ENCODE data around the gene CST7. TPM values are rescaled to one million over a fixed set of nuclear protein-coding genes. Genes with fewer than 3 reads are reported as not detected.
A peak's percentile ranks its signal among the peaks of the same experiment; 100 is the strongest.

CST7 gene
- total and polyA plus RNA-seq, 2 of the 13 experiments (the other 11 are each of a cell fraction or from before 2014, with no cell fraction given): not detected

DNA sequence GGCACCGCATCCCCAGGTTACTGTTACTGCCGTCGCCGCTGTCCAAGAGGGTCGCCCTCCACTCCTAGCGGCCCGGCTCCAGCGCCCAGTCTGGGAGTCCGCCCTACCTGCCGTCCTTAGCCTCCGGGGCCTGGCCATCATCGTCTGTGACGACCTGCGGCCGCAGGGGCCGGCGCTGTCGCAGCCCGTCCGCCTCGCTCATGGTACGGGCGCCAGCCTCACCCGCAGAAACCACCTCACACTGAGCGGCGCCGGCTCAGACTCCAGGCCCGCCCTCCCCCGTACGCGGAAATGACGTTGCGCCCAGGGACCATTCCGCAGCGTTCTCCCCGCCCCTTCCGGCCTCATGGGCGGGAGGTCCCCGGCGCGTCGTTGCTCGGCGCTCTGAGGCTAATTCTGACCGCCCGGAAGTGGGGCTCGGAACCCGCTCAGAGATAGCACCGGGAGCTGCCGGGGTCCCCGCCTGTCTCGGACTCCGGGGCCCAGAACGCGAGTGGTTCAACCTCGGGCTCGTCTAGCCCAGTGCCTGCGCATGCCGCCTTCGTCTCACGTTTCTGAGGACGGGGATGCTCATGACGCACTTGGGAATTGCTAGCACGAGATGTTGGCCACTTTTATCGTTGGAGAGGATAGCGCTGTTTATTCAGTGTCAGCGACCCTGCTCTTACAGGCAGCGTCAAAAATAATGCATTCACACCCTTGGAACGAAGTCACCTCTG, 43.6 kb downstream of the CST7 start, which contains the start of gene APMAP (continued):
- TF ChIP-seq, protein P1, sequence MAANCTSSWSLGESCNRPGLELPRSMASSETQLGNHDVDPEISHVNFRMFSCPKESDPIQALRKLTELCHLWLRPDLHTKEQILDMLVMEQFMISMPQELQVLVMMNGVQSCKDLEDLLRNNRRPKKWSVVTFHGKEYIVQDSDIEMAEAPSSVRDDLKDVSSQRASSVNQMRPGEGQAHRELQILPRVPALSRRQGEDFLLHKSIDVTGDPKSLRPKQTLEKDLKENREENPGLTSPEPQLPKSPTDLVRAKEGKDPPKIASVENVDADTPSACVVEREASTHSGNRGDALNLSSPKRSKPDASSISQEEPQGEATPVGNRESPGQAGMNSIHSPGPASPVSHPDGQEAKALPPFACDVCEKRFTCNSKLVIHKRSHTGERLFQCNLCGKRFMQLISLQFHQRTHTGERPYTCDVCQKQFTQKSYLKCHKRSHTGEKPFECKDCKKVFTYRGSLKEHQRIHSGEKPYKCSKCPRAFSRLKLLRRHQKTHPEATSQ (CRISPR knock-in tag; IDR thresholded peaks at IDR 0.05; ENCODE audit: borderline replicate concordance): peak; percentile 79; the same call in 1 of the 2 replicates
- TF ChIP-seq ARID2 (CRISPR knock-in tag; IDR thresholded peaks at IDR 0.05; ENCODE audit: borderline replicate concordance) (0 out of 2 replicates have a peak, but pooled peaks have one; percentile 54), GPN1 (CRISPR knock-in tag; IDR thresholded peaks at IDR 0.05; ENCODE audit: borderline replicate concordance) (0 out of 2 replicates have a peak, but pooled peaks have one; percentile 26), REL (CRISPR knock-in tag; conservative IDR thresholded peaks at IDR 0.05) (0 out of 2 replicates have a peak, but pooled peaks have one; percentile 82), ZNF607 (CRISPR knock-in tag; IDR thresholded peaks at IDR 0.05; ENCODE audit: borderline replicate concordance) (peak; percentile 96), ZNF674 (CRISPR knock-in tag; IDR thresholded peaks at IDR 0.05; ENCODE audit: low read depth) (no peak), SMARCE1 (IDR thresholded peaks at IDR 0.05; ENCODE audit: borderline replicate concordance) (no peak), CBFB (CRISPR knock-in tag; IDR thresholded peaks at IDR 0.05) (peak; percentile 84; the same call in 1 of the 2 replicates), NCOA5 (CRISPR knock-in tag; IDR thresholded peaks at IDR 0.05) (0 out of 2 replicates have a peak, but pooled peaks have one; percentile 15), ATF7 (IDR thresholded peaks at IDR 0.05) (no peak), ATF7 (CRISPR knock-in tag; IDR thresholded peaks at IDR 0.05) (peak; percentile 56; the same call in 1 of the 2 replicates), NRL (CRISPR knock-in tag; IDR thresholded peaks at IDR 0.05; ENCODE audit: borderline replicate concordance) (peak; percentile 94), MED13 (CRISPR knock-in tag; IDR thresholded peaks at IDR 0.05) (peak; percentile 86; the same call in 1 of the 2 replicates), ZNF660 (CRISPR knock-in tag; IDR thresholded peaks at IDR 0.05; ENCODE audit: borderline replicate concordance, low read depth) (no peak; the same call in 1 of the 2 replicates), GABPA (IDR thresholded peaks at IDR 0.05; ENCODE audit: low read depth, low read length) (peak; percentile 96), GABPA (CRISPR knock-in tag; IDR thresholded peaks at IDR 0.05; ENCODE audit: low read depth) (peak; percentile 96)
- TF ChIP-seq, protein P2, sequence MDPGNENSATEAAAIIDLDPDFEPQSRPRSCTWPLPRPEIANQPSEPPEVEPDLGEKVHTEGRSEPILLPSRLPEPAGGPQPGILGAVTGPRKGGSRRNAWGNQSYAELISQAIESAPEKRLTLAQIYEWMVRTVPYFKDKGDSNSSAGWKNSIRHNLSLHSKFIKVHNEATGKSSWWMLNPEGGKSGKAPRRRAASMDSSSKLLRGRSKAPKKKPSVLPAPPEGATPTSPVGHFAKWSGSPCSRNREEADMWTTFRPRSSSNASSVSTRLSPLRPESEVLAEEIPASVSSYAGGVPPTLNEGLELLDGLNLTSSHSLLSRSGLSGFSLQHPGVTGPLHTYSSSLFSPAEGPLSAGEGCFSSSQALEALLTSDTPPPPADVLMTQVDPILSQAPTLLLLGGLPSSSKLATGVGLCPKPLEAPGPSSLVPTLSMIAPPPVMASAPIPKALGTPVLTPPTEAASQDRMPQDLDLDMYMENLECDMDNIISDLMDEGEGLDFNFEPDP (CRISPR knock-in tag; conservative IDR thresholded peaks at IDR 0.05): no peak

Data from HepG2 (cell line).